ENCODE data around the gene KRTAP10-2.
"Not testable (repeated sequence)": the region's sequence is repeated elsewhere in the genome, so short reads cannot be mapped to it uniquely, and the experiment has no call there.

The KRTAP10-2 gene

GRCh38 chr21:44574457-44575306 is 23.4 kb upstream of the KRTAP10-2 start:
- Histone ChIP-seq H4K20me1 (ENCODE audit: insufficient read depth) (no peaks in the 10 kb centered on the region), H3K27me3 (ENCODE audit: insufficient read depth, low read depth) (peaks cover 56% of the 10 kb centered on the region), H3K27ac (no peak overlapping the region), H3K36me3 (ENCODE audit: insufficient read depth) (no peaks in the 10 kb centered on the region), H3K4me1 (ENCODE audit: low read depth, poor library complexity, severe bottlenecking) (no peaks in the 10 kb centered on the region), H2AFZ (ENCODE audit: low read depth) (no peak overlapping the region), H3K9ac (no peak overlapping the region), H3K4me2 (no peak overlapping the region), H3K4me3 (IDR thresholded peaks at IDR 0.05; ENCODE audit: insufficient read depth, low read depth, low read length) (no peak overlapping the region), H3K79me2 (ENCODE audit: insufficient read depth, low read depth) (no peaks in the 10 kb centered on the region)
- TF ChIP-seq CTCF (conservative IDR thresholded peaks at IDR 0.05; ENCODE audit: low read depth, low read length): no peak

- H3K4me2 ChIP-seq; H3K36me3 ChIP-seq (ENCODE audit: insufficient read depth); H4K20me1 ChIP-seq (ENCODE audit: insufficient read depth); H3K9ac ChIP-seq; H3K79me2 ChIP-seq (ENCODE audit: insufficient read depth, low read depth); H3K4me3 ChIP-seq (IDR thresholded peaks at IDR 0.05; ENCODE audit: insufficient read depth, low read depth, low read length); H3K4me1 ChIP-seq (ENCODE audit: low read depth, poor library complexity, severe bottlenecking); H3K27ac ChIP-seq; H2AFZ ChIP-seq (ENCODE audit: low read depth): not testable (repeated sequence)
- H3K27me3 ChIP-seq (ENCODE audit: insufficient read depth, low read depth): peaks cover 56% of the 10 kb centered on the region
These were observed 22.5 kb upstream of the KRTAP10-2 start, which contains the start of gene KRTAP10-4 for GRCh38 chr21:44573630-44574456. KRTAP10-4 (plus strand) TSS chr21:44573729; CDS start chr21:44573759, 30 bp downstream.

- Histone ChIP-seq H3K9ac (no peak overlapping the region), H4K20me1 (ENCODE audit: insufficient read depth) (no peaks in the 10 kb centered on the region), H3K36me3 (ENCODE audit: insufficient read depth) (no peaks in the 10 kb centered on the region), H3K4me2 (no peak overlapping the region), H3K4me1 (ENCODE audit: low read depth, poor library complexity, severe bottlenecking) (no peaks in the 10 kb centered on the region), H3K27ac (no peak overlapping the region), H2AFZ (ENCODE audit: low read depth) (no peak overlapping the region), H3K4me3 (IDR thresholded peaks at IDR 0.05; ENCODE audit: insufficient read depth, low read depth, low read length) (no peak overlapping the region), H3K79me2 (ENCODE audit: insufficient read depth, low read depth) (no peaks in the 10 kb centered on the region), H3K27me3 (ENCODE audit: insufficient read depth, low read depth) (peaks cover 53% of the 10 kb centered on the region)
- no peak for TF ChIP-seq CTCF (conservative IDR thresholded peaks at IDR 0.05; ENCODE audit: low read depth, low read length)
These were observed 21.8 kb upstream of the KRTAP10-2 start for GRCh38 chr21:44572959-44573583.

- Histone ChIP-seq H3K4me1 (ENCODE audit: low read depth, poor library complexity, severe bottlenecking) (no peaks in the 10 kb centered on the region), H3K79me2 (ENCODE audit: insufficient read depth, low read depth) (no peaks in the 10 kb centered on the region), H3K9ac (no peak overlapping the region), H3K4me3 (IDR thresholded peaks at IDR 0.05; ENCODE audit: insufficient read depth, low read depth, low read length) (no peak overlapping the region), H2AFZ (ENCODE audit: low read depth) (no peak overlapping the region), H3K4me2 (no peak overlapping the region), H3K36me3 (ENCODE audit: insufficient read depth) (no peaks in the 10 kb centered on the region), H3K27me3 (ENCODE audit: insufficient read depth, low read depth) (peaks cover 45% of the 10 kb centered on the region), H4K20me1 (ENCODE audit: insufficient read depth) (no peaks in the 10 kb centered on the region), H3K27ac (no peak overlapping the region)
- no peak for TF ChIP-seq CTCF (conservative IDR thresholded peaks at IDR 0.05; ENCODE audit: low read depth, low read length)
These were observed 20.8 kb upstream of the KRTAP10-2 start for GRCh38 chr21:44571844-44572782.
